Activated CD8-positive, alpha-beta memory T cell treated with anti-CD3 and anti-CD28 coated beads for 24 hours (primary cell): ENCODE results near the gene SNHG17.
"Not testable (repeated sequence)": the region's sequence is repeated elsewhere in the genome, so short reads cannot be mapped to it uniquely, and the experiment has no call there.

Experiments used
- DNase-seq: peaks from one replicate; pipeline ENCODE4 v3.0.0-alpha.2; 2020

SNHG17 gene

DNA sequence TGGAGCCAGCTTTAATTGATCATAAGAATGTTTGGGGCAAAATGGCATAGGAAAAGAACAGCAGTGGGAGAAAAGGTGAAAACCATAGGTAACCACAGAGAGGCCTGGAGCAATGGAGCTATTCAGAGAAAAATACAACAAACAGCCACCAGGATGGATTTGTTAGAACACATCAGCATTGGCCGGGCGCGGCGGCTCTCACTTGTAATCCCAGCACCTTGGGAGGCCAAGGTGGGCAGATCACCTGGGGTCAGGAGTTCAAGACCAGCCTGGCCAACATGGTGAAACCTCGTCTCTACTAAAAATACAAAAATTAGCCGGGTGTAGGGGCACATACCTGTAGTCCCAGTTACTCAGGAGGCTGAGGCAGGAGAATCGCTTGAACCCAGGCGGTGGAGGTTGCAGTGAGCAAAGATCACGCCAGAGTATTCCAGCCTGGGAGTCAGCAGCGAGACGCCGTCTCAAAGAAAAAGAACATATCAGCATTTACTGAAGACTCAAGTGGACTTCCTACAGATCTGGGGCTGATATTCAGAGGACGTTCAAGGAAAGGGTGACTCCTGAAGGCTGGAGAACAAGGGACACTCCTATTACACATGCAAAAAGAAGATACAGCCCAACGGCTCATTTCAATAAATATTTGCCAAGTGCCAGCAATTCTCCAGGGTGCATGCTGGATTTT lies 20.2 kb downstream of the SNHG17 start:
- DNase-seq, result peak; percentile 45

DNA sequence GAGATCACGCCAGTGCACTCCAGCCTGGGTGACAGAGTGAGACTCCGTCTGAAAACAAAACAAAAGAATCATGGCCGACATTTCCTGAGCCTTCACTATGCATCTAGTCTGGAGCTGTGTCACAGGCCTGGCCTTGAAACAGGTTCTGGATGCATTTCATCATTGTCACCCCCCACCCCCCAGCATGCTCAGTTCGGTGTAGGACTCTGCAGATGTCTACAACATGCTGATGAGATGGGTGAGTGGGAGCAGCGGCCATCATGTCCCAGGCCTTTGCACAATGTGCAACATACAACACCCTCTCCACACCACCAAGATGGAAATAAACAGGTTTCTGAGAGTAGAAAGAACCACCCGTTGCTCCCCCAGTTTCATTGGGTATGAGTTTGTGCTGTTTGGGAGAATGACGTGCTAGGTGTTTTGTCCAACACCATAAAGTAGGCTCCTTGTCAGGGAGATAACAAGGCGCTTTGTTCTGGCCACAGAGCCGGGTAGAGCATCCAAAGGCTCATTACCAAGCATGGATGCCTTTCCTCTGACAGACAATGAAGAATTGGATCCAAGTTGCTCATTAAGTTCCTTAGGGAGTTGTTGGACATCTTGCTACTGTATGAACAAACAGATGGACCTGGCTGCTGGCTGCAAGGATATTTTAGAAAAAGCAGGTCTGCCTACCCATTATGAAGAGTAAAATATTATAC lies 22.1 kb downstream of the SNHG17 start:
- DNase-seq, result peak; percentile 45

DNA sequence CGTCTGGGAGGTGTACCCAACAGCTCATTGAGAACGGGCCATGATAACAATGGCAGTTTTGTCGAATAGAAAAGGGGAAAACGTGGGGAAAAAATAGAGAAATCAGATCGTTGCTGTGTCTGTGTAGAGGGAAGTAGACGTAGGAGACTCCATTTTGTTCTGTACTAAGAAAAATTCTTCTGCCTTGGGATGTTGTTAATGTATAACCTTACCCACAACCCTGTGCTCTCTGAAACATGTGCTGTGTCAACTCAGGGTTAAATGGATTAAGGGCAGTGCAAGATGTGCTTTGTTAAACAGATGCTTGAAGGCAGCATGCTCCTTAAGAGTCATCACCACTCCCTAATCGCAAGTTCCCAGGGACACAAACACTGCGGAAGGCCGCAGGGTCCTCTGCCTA lies 27.3 kb downstream of the SNHG17 start:
- not testable (repeated sequence) for DNase-seq

- no peak for DNase-seq
Measured at GRCh38 chr20:38407321-38407720, 27.8 kb downstream of the SNHG17 start.

GRCh38 chr20:38406476-38406875 lies 28.7 kb downstream of the SNHG17 start:
- no peak for DNase-seq

DNA sequence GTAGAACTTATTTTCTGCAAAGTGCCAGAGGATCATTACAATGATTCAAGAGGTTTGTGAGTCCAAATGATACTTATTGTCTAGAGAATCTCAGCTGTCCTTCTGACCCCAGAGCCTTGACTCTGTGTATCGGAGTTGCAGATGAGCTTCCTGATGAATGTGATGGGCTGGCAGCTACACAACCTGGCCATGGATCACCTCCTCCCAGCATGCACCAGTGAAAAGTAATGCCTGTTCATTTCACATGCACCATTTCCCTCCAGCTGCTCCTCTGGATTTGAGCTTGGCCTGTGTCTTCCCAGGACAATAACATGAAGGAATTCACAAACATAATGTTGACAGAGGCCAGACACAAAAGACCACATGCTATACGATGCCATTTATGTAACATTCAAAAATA lies 30.0 kb downstream of the SNHG17 start:
- no peak for DNase-seq

DNA sequence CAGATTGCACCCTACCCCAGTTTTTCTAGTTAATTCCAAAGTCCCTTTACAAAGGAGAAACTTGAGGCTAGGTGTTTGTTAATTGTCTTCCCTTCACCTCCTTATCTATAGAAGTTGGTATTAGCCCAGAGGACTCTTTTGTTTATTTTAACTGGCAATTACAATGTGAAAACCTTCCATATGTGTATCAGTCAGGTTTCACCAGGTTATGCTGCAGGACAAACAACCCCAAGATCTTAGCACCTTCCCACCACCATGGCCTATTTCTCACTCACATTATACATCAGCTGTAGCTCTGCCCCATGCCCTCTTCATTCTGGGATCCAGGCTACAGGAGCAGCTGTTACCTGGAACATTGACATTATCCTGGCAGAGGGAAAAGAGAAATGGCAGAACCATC lies 31.1 kb downstream of the SNHG17 start:
- DNase-seq, result no peak

DNA sequence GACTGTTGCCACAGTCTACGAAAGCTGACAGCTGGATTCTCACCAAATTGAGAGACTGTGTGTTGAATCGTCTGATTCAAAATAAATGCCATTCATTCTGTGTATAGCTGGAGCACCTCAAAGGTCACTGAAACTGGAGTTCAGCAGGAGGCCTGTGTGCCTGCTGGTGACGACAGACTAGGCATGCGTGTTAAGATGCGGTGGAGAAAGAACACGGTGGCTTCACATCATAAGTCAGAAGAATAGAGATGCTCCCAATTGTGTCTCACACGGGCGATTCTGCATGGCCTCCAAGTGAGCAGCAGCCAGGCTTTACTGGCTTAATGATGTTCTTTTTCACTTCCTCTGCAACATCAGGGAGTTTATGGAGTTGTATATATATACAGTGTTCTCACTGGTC lies 32.3 kb downstream of the SNHG17 start:
- no peak for DNase-seq

GRCh38 chr20:38402089-38402488 lies 33.0 kb downstream of the SNHG17 start:
- DNase-seq, result no peak

GRCh38 chr20:38395751-38396395 lies 39.3 kb downstream of the SNHG17 start:
- not testable (repeated sequence) for DNase-seq

DNA sequence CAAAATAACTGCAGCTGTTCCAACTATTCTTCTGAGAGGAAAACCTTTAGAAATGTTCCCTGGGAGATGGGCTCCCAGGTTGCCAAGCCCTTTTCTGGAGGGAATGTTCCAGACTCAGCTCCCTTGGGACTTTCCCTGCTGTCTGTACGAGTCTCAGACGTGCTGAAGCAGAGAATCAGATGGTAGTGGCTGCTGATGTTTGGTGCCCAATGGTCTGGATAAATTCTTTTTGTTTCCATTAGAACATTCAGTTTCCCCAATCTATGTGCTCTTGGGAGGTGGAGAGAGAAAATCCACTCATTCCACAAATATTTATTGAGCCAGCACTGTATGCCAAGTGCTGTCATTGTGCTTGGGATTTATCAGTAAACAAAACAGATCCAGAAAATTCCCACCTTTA lies 40.0 kb downstream of the SNHG17 start:
- DNase-seq, result no peak

DNA sequence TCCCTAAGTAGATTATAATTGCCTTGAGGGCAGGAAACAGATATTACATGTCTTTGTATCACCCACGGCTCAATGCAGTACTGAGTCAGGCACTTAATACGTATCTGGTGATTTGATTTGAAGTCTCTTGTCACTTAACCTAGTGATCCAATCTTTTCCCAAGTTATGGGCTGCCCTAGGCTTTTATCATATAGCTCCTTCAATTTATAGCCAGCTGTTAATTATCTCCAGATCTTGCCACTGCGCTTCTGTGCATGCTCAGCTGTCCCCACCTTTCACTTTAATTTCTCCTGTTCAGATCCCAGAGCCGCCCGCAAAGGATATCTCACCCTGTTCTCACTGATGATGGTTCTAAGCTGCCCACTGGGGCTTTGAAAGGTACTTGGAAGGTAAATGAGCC lies 41.9 kb downstream of the SNHG17 start:
- DNase-seq, result no peak

DNA sequence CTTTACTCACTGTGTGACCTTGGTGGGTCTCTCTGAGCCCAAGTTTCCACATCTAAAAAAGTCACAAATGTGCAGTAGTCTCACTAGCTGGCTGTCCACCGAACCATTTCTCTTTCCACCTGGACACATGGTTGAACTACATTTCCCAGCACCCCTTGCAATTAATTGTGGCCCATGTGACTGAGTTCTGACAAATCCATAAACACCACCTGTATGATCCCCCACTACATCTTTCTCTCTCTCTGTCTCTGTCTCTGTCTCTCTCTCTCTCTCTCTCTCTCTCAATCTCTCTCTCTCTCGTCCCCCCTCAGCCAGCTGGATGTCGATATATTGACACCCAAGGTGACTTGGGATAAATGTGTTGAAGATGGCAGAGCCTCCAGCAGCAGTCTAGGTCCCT lies 42.8 kb downstream of the SNHG17 start:
- no peak for DNase-seq

- no peak for DNase-seq
Measured at GRCh38 chr20:38387953-38388352, 47.2 kb downstream of the SNHG17 start.

GRCh38 chr20:38386851-38387250 lies 48.3 kb downstream of the SNHG17 start:
- DNase-seq, result no peak

- DNase-seq, result no peak
Measured at GRCh38 chr20:38386004-38386403, 49.1 kb downstream of the SNHG17 start.

- DNase-seq, result no peak
Measured at GRCh38 chr20:38383147-38383546, 52.0 kb downstream of the SNHG17 start.

- not testable (repeated sequence) for DNase-seq
Measured at GRCh38 chr20:38377838-38378237, 57.3 kb downstream of the SNHG17 start.

GRCh38 chr20:38377039-38377685 lies 58.0 kb downstream of the SNHG17 start:
- DNase-seq, result no peak

DNA sequence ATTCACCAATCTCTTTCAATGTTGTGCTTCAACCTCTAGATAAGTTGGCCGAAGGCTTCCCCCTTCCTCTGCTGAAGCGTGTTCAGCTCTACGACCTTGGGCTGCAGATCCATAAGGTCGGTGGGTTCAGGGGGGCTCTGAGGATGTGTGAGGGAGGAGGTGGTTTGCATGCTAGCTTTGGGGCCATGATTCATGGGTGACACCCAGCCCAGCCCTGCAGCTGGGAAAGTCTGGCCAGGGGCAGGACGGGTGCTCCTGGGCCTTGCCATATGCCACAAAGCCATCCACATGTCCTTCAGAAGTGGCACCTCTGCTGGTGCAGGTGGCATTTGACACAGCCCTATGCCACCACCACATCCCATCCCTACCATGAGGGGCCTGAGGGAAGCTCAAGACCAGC lies 61.2 kb downstream of the SNHG17 start:
- no peak for DNase-seq

DNA sequence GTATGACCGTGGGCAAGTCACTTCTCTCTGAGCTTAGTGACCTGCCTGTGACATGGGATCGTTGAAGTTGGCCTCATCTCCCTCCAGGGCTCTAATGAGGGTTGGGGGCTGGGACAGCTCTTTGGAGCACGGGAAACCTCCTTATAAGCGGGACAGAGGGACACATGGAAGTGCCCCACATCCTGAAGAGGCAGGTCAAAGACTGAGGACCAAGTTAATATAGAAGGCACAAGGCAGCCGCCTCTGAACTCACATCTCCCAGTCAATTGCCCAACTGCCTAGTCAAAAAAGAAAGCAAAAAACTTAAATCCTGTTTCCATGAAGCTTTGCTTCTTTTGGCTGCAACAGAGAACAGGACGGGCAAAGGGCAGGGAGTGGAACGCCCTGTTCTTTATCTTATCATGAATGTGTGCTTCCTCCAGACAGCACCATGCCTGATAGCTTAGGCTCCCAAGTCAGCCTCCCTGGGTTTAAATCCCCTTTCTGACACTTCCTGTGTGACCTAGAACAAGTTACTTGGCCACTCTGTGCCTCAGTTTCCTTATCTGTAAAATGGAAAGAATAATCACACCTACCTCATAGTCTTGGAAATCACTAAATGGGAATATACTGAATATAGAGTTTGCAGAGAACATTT lies 61.8 kb downstream of the SNHG17 start:
- DNase-seq, result no peak

DNA sequence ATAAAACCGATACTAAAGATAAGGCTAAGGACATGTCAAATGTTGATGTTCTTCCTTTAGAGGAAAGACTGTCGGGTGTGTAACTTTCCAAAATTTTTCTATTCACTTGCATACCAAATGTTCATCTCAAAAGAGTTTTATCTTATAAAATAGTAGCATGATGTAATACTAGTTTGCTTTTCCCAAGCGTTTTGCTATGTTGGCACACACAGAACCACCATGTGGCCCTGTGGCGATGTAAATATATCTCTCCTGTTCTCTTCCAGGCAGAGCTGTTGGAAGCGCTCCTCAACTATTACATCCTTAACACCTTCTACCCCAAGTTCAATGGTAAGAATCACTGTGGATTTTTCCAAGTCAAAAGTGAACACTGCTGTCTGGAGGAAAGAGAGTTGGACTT lies 62.3 kb downstream of the SNHG17 start:
- no peak for DNase-seq
